Measurements from ENCODE around the gene RUFY4.
"Not testable (repeated sequence)": the region's sequence is repeated elsewhere in the genome, so short reads cannot be mapped to it uniquely, and the experiment has no call there.

RUFY4 gene

DNA sequence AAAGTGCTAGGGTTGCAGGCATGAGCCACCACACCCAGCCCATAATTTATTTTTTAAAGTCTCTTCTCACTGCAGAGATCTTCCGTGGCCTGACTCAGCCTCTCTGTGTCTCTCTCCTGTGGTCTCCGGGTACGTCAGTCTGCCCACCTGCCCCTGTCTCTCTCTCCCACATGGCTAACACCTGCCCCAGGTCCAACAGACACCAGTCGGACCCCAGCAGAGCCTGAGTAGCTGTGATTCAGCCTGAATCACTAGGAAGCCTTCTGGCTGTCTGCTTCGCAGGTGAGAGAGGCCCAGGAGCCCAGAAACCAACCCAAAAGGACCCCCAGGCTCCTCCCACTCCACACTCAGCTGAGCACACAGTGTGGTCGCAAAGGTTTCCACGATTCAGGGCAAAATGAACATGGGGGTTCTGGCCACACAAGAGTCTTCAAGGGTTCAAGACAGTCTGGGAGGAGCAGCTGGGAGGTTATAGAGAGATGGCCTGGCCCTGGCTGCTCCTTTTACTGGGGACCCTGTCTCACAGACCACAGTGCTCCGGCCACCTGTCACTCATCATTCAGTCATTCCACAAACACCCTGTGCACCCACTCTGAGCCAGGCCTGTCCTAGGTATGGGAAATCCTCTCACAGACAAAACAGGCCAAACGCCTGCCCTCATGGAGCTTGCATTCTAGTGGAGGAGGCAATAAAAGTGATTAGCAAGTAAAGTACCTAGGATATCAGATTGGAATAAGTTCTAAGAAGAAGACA lies 8.6 kb downstream of the RUFY4 start:
- FAIRE-seq = no peak
- no peak for DNase-seq (ENCODE audit: insufficient read length, low spot score)
- no peak for TF ChIP-seq POLR2A (IDR thresholded peaks at IDR 0.05; ENCODE audit: low read depth, low read length)

DNA sequence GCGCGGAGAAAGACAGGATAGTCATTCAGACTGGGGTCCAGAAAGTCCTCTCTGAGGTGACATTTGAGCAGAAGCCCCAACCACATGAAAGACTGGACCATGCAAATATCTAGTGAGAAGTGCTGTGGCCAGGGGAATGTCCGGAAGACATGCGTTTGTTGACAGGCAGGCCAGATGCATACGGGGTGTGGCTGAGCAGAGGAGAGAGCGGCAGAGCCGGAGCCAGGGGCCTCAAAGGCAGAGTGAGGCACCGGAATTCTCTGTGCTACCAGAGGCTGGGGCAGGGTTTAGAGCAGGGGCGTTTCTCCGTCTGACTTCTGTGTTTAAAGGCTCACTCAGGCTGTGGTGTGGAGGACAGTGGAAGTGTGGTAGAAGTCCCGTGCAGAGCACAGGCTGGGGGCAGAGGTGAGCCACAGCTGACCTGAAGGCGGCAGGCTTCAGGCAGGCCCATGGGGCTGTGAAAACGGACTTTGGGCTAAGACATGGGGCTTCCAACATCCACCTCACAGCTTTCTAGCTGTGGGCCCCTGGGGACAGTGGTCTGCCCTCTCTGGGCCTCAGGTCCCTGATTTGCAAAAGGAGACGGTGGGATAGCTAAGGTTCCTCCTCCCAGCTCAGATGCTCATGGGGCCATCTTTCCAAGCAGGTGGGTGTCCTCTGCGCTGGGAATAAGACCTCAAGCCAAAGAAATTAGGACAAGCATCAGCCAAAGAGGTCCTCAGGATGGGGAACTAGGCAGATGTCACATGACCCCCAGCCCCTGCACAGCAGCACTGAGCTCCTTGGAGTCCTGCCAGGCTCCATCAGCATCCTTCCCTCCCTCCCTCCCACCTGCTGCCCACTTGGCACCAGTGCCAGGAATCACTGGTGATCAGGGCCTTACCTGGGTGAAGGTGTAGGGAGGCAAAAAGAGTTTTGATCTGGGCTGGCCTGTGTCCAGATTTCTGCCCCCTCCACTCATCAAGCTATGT lies 11.2 kb downstream of the RUFY4 start:
- DNase-seq (ENCODE audit: insufficient read length, low spot score) (no peak), FAIRE-seq (no peak)

DNA sequence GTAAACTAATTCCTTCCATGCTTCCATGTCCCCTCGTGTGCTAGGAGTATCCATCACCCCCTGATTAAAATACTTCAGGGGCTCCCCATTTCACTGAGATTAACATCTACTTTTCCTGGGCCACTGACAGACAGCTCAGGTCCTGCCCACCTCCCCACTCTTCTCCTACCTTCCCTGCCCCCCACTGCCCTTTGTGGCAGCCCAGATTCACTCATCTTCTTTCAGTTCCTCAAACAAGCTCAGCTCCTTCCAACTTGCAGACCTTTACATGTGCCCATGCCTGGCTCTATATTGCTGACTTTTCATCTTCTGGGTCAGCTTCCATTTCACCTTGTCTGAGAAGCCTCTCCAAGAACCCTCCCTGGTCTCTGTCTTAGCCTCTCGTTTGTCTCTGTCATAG lies 12.0 kb downstream of the RUFY4 start:
- DNase-seq (ENCODE audit: insufficient read length, low spot score) = no peak
- FAIRE-seq = no peak
- TF ChIP-seq POLR2A (IDR thresholded peaks at IDR 0.05; ENCODE audit: low read depth, low read length) = no peak

More for the DNA sequence above, 11.2 kb downstream of the RUFY4 start:
- TF ChIP-seq POLR2A (IDR thresholded peaks at IDR 0.05; ENCODE audit: low read depth, low read length) = no peak

DNA sequence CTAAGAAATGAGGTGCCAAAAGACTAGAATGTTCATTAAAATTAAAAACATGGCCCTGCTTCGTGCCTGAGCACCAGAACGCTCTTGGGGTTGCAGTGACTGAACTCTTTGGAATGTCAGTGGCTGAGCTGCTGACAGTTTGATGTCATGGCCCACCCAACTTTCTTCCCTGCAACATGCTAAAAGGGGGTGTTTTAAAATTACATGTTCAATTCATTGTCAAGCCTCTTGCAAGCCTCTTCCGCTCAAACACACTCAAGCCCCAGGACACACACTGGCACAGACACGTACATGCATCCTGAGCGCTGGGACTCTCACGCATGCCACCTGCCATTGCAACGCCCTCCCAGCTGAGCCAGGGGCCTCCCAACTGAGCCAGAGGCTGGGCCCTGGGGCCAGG lies 12.6 kb downstream of the RUFY4 start:
- no peak for TF ChIP-seq POLR2A (IDR thresholded peaks at IDR 0.05; ENCODE audit: low read depth, low read length)
- DNase-seq (ENCODE audit: insufficient read length, low spot score) (no peak), FAIRE-seq (no peak)

DNA sequence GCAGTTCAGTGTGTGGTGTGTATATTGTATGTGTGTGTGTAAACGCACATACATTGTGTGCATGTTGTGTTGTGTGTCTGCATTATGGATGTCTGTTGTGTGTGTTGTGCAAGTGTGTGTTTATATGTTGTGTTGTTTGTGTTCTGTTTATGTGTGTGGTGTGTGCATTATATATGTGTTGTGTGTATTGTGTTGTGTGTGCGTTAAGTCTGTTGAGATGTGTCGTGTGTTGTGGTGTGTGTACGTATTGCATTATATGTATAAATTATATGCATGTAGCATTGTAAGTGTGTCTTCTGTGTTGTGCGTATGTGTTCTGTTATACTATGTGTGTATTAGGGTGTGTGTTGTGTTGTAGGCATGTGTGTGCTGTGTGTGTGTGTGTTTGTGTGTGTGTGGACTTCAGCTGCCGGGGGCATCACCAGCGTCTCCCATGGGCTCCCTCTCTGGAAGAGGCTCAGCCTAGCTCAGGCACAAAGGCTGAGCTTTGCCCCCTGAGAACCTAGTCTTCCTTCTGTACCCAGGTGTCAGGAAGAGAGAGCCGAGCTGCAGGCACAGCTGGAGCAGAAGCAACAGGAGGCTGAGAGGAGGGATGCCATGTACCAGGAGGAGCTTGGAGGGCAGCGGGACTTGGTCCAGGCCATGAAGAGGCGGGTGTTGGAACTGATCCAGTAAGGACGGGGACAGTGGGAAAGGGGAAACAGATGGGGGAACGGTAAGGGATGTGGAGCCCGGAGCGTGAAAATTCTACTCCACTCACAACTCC lies 13.7 kb downstream of the RUFY4 start:
- TF ChIP-seq POLR2A (IDR thresholded peaks at IDR 0.05; ENCODE audit: low read depth, low read length) = no peak
- DNase-seq (ENCODE audit: insufficient read length, low spot score) = no peak
- no peak for FAIRE-seq

DNA sequence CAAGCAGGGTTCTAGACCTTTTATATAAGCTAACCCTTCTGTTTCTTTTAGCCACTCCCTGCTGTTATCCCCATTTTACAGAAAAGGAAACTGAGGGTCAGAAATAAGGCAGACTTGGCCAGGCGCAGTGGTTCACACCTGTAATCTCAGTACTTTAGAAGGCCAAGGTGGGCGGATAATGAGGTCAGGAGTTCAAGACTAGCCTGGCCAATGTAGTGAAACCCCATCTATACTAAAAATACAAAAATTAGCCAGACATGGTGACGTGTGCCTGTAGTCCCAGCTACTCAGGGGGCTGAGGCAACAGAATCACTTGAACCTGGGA lies 14.3 kb downstream of the RUFY4 start:
- FAIRE-seq = no peak
- TF ChIP-seq POLR2A (IDR thresholded peaks at IDR 0.05; ENCODE audit: low read depth, low read length) = no peak
- DNase-seq (ENCODE audit: insufficient read length, low spot score) = no peak

DNA sequence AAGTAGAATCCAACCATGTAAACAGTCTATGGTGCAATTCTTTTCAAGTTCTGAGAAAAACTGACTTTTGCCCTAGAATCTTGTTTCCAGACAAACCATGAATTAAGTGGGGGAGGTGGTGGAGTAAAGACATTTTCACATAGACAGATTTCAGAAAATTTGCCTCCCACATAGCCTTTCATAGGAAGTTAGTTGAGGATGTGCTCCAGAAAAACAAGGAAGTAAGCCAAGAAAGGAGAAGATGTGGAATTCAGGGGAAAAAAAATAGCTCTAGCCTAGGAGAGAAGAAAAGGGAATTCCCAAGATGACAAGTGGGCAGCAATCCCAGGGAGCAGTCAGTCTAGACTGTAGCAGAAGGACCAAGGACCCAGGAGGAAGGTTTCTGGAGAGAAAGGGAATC lies 17.4 kb downstream of the RUFY4 start:
- TF ChIP-seq POLR2A (IDR thresholded peaks at IDR 0.05; ENCODE audit: low read depth, low read length) = no peak
- FAIRE-seq (no peak), DNase-seq (ENCODE audit: insufficient read length, low spot score) (no peak)

DNA sequence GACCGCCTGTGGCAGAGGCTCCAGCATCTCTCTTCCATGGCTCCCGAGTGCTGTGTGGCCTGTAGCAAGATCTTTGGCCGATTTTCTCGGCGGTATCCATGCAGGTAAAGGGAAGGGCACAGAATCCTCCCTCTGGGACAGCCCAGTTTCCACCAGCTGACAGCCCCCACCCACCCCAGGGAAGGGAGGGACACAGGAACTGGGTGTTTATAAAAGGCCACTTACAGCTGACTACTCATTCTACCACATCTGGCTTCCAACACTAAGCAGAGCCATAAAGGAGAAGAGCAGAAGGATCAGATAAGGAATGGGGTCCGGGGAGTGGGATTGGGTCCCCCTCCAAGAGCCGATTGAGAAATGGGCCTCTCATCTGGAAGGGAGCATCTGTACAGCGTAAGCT lies 20.2 kb downstream of the RUFY4 start:
- no peak for DNase-seq (ENCODE audit: insufficient read length, low spot score)
- FAIRE-seq = no peak

DNA sequence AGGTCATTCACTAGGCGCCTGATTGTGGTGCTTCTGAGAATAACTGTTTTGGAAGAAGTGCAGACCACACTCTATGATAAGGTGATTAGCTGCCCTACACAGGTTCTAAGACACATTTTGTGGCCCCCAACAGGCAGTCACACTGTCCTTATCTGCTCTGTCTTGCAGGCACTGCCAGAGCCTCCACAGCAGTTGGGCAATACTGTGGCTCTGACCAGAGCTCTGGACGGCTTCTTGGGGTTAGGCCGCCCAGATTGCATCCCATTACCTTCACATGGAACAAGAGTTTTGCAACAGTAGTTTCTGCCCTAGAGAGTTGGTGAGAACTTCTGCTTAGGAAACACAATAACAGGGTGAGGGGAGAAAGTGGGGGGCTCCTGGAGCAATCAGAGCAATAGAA lies 22.7 kb downstream of the RUFY4 start:
- DNase-seq (ENCODE audit: insufficient read length, low spot score) (no peak), FAIRE-seq (no peak)
- TF ChIP-seq POLR2A (IDR thresholded peaks at IDR 0.05; ENCODE audit: low read depth, low read length) = no peak

More for the DNA sequence above, 20.2 kb downstream of the RUFY4 start:
- no peak for TF ChIP-seq POLR2A (IDR thresholded peaks at IDR 0.05; ENCODE audit: low read depth, low read length)

DNA sequence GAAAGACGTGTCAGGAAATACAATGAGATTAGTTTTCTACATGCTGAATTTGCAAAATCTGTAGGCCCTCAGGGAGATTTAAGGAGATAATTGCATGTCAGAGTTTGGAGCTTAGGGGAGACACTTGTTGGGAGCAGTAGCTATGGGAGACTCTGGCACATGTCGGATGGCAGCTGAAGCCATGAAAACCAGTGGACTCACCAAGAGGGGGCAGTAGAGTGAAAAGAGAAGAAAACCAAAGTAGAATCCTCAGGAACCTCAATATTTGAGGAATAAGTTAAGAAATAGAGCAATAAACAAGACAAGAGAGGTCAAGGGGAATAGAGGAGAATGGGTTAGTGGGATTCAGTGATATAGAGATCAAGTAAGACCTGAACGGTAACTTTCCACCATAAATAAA lies 24.8 kb downstream of the RUFY4 start:
- DNase-seq (ENCODE audit: insufficient read length, low spot score) = no peak
- no peak for FAIRE-seq
- TF ChIP-seq POLR2A (IDR thresholded peaks at IDR 0.05; ENCODE audit: low read depth, low read length) = no peak

DNA sequence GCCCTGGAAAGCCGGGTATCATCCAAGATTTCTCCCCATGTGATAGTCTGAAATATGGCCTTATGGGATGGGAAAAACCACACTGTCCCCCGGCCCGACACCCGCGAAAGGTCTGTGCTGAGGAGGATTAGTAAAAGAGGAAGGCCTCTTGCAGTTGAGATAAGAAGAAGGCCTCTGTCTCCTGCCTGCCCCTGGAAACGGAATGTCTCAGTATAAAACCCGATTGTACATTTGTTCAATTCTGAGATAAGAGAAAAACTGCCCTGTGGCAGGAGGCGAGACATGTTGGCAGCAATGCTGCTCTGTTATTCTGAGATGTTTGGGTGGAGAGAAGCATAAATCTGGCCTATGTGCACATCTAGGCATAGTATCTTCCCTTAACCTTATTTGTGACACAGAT lies 26.8 kb downstream of the RUFY4 start:
- DNase-seq (ENCODE audit: insufficient read length, low spot score) = no peak
- no peak for FAIRE-seq
- TF ChIP-seq POLR2A (IDR thresholded peaks at IDR 0.05; ENCODE audit: low read depth, low read length) = no peak

DNA sequence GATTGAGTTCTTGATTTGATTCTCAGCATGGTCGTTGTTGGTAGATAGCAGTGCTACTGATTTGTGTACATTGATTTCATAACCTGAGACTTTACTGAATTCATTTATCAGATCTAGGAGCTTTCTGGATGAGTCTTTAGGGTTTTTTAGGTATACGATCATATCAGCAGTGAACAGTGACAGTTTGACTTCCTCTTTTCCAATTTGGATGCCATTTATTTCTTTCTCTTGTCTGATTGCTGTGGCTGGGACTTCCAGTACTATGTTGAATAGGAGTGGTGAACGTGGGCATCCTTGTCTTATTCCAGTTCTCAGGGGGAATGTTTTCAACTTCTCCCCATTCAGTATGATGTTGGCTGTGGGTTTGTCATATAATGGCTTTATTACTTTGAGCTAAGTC lies 28.9 kb downstream of the RUFY4 start:
- TF ChIP-seq POLR2A (IDR thresholded peaks at IDR 0.05; ENCODE audit: low read depth, low read length) = no peak
- no peak for FAIRE-seq
- DNase-seq (ENCODE audit: insufficient read length, low spot score) = no peak

DNA sequence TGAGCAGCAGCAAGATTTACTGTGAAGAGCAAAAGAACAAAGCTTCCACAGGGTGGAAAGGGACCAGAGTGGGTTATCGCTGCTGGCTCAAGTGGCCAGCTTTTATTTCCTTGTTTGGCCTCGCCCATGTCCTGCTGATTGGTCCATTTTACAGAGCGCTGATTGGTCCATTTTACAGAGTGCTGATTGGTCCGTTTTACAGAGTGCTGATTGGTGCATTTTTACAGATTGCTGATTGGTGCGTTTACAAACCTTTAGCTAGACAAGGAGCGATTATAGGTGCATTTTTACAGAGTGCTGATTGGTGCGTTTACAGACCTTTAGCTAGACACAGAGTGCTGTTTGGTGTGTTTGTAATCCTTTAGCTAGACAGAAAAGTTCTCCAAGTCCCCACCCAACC lies 39.8 kb downstream of the RUFY4 start:
- not testable (repeated sequence) for FAIRE-seq; DNase-seq (ENCODE audit: insufficient read length, low spot score)

DNA sequence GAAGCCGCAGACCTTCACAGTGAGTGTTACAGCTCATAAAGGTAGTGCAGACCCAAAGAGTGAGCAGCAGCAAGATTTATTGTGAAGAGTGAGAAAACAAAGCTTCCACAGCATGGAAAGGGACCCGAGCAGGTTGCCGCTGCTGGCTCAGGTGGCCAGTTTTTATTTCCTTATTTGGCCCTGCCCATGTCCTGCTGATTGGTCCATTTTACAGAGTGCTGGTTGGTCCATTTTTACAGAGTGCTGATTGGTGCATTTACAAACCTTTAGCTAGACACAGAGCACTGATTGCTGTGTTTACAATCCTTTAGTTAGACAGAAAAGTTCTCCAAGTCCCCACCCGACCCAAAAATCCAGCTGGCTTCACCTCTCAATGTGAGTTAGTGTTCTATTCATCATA lies 52.7 kb downstream of the RUFY4 start:
- DNase-seq (ENCODE audit: insufficient read length, low spot score); FAIRE-seq: not testable (repeated sequence)

DNA sequence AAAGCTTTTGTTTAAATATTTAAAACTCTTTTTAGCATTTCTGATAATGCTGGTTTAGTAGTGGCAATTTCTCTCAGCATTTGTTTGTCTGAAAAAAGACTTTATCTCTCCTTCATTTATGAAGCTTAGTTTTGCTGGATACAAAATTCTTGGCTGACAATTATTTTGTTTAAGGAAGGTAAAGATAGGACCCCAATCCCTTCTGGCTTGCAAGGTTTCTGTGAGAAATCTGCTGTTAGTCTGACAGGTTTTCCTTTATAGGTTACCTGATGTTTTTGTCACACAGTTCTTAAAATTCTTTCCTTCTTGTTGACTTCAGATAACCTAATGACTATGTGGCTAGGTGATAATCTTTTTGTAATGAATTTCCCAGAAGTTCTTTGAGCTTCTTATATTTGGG lies 53.2 kb downstream of the RUFY4 start:
- FAIRE-seq; DNase-seq (ENCODE audit: insufficient read length, low spot score): not testable (repeated sequence)
